WTC11 (cell line): Measurements from ENCODE around the gene CTNND2. TPM values are rescaled to one million over a fixed set of nuclear protein-coding genes. Genes with fewer than 3 reads are reported as not detected.

Experiments
- ATAC-seq: fragments of 200-7000 bp; cut with Tn5 transposase; 2 replicates; pipeline ENCODE4 v1.10.0; 2021; ENCODE audit warnings: mild to moderate bottlenecking, moderate library complexity
- CTCF ChIA-PET: fragments of 300-600 bp; sonication (Branson Sonifier 250); formaldehyde crosslinking; loops from one replicate; lab custom pipeline; 2021; ENCODE audit warnings: antibody characterized with exemption; lab: Charles Lee
- POLR2A ChIA-PET: fragments of 350-600 bp; sonication (Branson Sonifier 250); formaldehyde crosslinking; loops from one replicate; lab custom pipeline; 2021; ENCODE audit warnings: antibody characterized with exemption; lab: Charles Lee
- DNase-seq: peaks from one replicate; pipeline ENCODE4 v3.0.0; 2021; ENCODE audit warnings: low spot score
- H3K27ac Mint-ChIP-seq: 2 replicates; pipeline ENCODE4 v1.8.0; 2021; ENCODE audit warnings: mixed read lengths
- H3K27me3 Mint-ChIP-seq: 2 replicates; pipeline ENCODE4 v1.8.0; 2021; ENCODE audit warnings: low read depth, mild to moderate bottlenecking, moderate library complexity, mixed read lengths
- H3K36me3 Mint-ChIP-seq: 2 replicates; pipeline ENCODE4 v1.8.0; 2021; ENCODE audit warnings: mixed read lengths
- H3K4me1 Mint-ChIP-seq: 2 replicates; pipeline ENCODE4 v1.8.0; 2022; ENCODE audit warnings: mixed read lengths
- H3K4me3 Mint-ChIP-seq: 2 replicates; pipeline ENCODE4 v1.8.0; 2021; ENCODE audit warnings: mild to moderate bottlenecking, moderate library complexity, mixed read lengths
- H3K9me3 Mint-ChIP-seq: 2 replicates; pipeline ENCODE4 v1.8.0; 2021; ENCODE audit warnings: mixed read lengths
- CBFB ChIP-seq: sonication (generic); formaldehyde crosslinking; IDR thresholded peaks from 2 replicates; pipeline ENCODE4 v1.8.1; 2022; ENCODE audit warnings: mild to moderate bottlenecking, low read depth, missing genetic modification reagents
- CREM ChIP-seq: sonication (generic); formaldehyde crosslinking; IDR thresholded peaks from 2 replicates; pipeline ENCODE4 v1.8.1; 2022; ENCODE audit warnings: mild to moderate bottlenecking, missing genetic modification reagents, moderate library complexity
- ESRRA ChIP-seq: sonication (generic); formaldehyde crosslinking; IDR thresholded peaks from 2 replicates; pipeline ENCODE4 v1.8.1; 2022; ENCODE audit warnings: mild to moderate bottlenecking, missing genetic modification reagents, borderline replicate concordance
- FOXK1 ChIP-seq: sonication (generic); formaldehyde crosslinking; IDR thresholded peaks from 2 replicates; pipeline ENCODE4 v1.8.0; 2022; ENCODE audit warnings: mild to moderate bottlenecking, moderate library complexity, missing genetic modification reagents
- GABPB1 ChIP-seq: sonication (generic); formaldehyde crosslinking; IDR thresholded peaks from 2 replicates; pipeline ENCODE4 v1.8.1; 2023; ENCODE audit warnings: mild to moderate bottlenecking, missing genetic modification reagents
- JAZF1 ChIP-seq: fragments of 250-450 bp; sonication (Bioruptor Pico); IDR thresholded peaks from 2 replicates; pipeline ENCODE4 v1.9.0; 2021; ENCODE audit warnings: moderate library complexity, mild to moderate bottlenecking, inconsistent platforms
- NR1H2 ChIP-seq: sonication (generic); formaldehyde crosslinking; IDR thresholded peaks from 2 replicates; pipeline ENCODE4 v1.9.0; 2021; ENCODE audit warnings: mild to moderate bottlenecking, moderate library complexity, missing genetic modification reagents
- NR3C1 ChIP-seq: sonication (generic); formaldehyde crosslinking; conservative IDR thresholded peaks from 2 replicates; pipeline ENCODE4 v1.8.1; 2023; ENCODE audit warnings: low read depth, mild to moderate bottlenecking, missing genetic modification reagents
- TP53 ChIP-seq: sonication (generic); formaldehyde crosslinking; IDR thresholded peaks from 2 replicates; pipeline ENCODE4 v1.8.1; 2023; ENCODE audit warnings: mild to moderate bottlenecking, missing genetic modification reagents
- ZBTB21 ChIP-seq: sonication (generic); formaldehyde crosslinking; IDR thresholded peaks from 2 replicates; pipeline ENCODE4 v1.8.1; 2023; ENCODE audit warnings: mild to moderate bottlenecking, missing genetic modification reagents, borderline replicate concordance
- ZNF138 ChIP-seq: sonication (generic); formaldehyde crosslinking; conservative IDR thresholded peaks from 2 replicates; pipeline ENCODE4 v1.8.1; 2022; ENCODE audit warnings: mild to moderate bottlenecking, moderate library complexity, missing genetic modification reagents
- ZNF317 ChIP-seq: sonication (generic); formaldehyde crosslinking; IDR thresholded peaks from 2 replicates; pipeline ENCODE4 v1.8.1; 2023; ENCODE audit warnings: low read depth, mild to moderate bottlenecking, moderate library complexity, missing genetic modification reagents, borderline replicate concordance
- ZNF396 ChIP-seq: fragments of 250-450 bp; sonication (Bioruptor Pico); IDR thresholded peaks from 2 replicates; pipeline ENCODE4 v1.8.0; 2021; ENCODE audit warnings: mild to moderate bottlenecking, moderate library complexity, borderline replicate concordance
- ZNF423 ChIP-seq: fragments of 250-450 bp; sonication (Bioruptor Pico); IDR thresholded peaks from 2 replicates; pipeline ENCODE4 v2.1.2; 2022; ENCODE audit warnings: mild to moderate bottlenecking, moderate library complexity
- total RNA-seq: library from RNA; stranded (reverse); gene quantifications from 3 replicates; pipeline ENCODE4 v1.2.3, GENCODE V29; 2021
- TF ChIP-seq, protein P1 (sequence below): sonication (generic); formaldehyde crosslinking; IDR thresholded peaks from 2 replicates; pipeline ENCODE4 v1.8.0; 2022; ENCODE audit warnings: mild to moderate bottlenecking, missing genetic modification reagents
- TF ChIP-seq, protein P2 (sequence below): sonication (generic); formaldehyde crosslinking; conservative IDR thresholded peaks from 2 replicates; pipeline ENCODE4 v1.8.1; 2022; ENCODE audit warnings: mild to moderate bottlenecking, missing genetic modification reagents
- TF ChIP-seq, protein P3 (sequence below): fragments of 250-450 bp; sonication (Bioruptor Pico); IDR thresholded peaks from 2 replicates; pipeline ENCODE4 v2.1.2; 2022; ENCODE audit warnings: mild to moderate bottlenecking, moderate library complexity
- TF ChIP-seq, protein P4 (sequence below): sonication (generic); formaldehyde crosslinking; IDR thresholded peaks from 2 replicates; pipeline ENCODE4 v1.8.0; 2023; ENCODE audit warnings: missing genetic modification reagents
- TF ChIP-seq, protein P5 (sequence below): sonication (generic); formaldehyde crosslinking; IDR thresholded peaks from 2 replicates; pipeline ENCODE4 v1.8.1; 2022; ENCODE audit warnings: missing genetic modification reagents, borderline replicate concordance
- TF ChIP-seq, protein P6 (sequence below): fragments of 250-450 bp; sonication (Bioruptor Pico); IDR thresholded peaks from 2 replicates; pipeline ENCODE4 v1.9.0; 2021; ENCODE audit warnings: mild to moderate bottlenecking, borderline replicate concordance

Gene CTNND2
- total RNA-seq, 1 experiment from 2014 or later, result 11.9 TPM

DNA sequence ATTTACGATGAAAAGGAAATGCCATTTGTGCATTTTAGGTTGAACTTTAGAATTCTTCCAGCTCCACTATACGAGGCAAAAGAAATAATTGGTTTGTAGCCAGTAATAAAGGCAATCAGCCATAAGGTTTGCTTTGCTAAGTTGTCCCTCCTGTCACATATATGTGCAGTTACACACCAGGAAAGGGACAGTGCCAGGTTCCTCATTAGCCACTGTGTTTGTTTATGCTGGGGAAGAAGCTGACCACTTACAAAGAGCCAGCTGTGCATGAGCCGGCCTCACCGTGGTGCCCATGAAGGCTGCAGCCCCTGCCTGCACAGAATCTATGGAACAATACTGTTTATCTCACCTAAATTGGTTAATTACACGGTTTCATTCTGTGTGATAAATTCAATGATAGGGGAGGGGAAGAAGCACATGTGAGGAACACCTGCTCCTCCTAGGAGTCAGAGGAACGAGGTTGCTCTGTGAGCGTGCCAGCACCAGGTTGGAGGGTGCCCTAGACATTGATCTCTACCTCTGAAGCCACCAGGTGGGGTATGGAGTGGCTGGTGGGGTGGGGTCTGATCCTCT, 969.4 kb downstream of the CTNND2 start:
- DNase-seq (no peak), ATAC-seq (no peak)
- CTCF ChIA-PET, result interaction anchor here (1.0 kb wide), 1 partner anchor 70 kb away, joined by 3 read pairs; no protein-coding TSS in a partner anchor
- Mint-ChIP-seq H3K4me3 (no peak overlapping the region), H3K4me1 (peaks cover 19% of the 10 kb centered on the region), H3K36me3 (no peaks in the 10 kb centered on the region), H3K27ac (no peak overlapping the region), H3K9me3 (no peaks in the 10 kb centered on the region), H3K27me3 (peaks cover 4% of the 10 kb centered on the region)
- POLR2A ChIA-PET, result no interaction called here
- TF ChIP-seq ESRRA (CRISPR knock-in tag) (no peak), CBFB (CRISPR knock-in tag) (no peak)

DNA sequence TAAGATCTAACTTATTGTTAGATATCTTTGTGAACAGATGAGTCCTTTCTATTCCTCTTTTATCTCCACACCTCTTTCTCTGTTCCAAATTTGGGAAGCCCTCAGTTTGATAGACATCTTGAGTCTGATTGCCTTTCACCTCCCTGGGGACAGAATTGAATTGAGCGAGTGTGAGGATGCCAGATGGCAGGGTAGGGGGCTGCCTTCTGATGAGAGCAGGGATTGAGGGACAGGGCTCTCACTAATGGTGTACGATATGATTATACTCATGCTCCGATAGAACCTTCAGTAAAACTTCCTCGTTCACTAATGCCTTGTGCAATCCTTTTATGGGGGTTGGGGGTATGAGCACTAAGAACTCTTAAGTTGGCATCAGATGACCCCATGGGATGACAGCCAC, 971.1 kb downstream of the CTNND2 start:
- H3K27ac Mint-ChIP-seq, result no peak overlapping the region
- ATAC-seq, result no peak
- POLR2A ChIA-PET, result no interaction called here
- H3K4me3 Mint-ChIP-seq, result no peak overlapping the region
- CTCF ChIA-PET, result no interaction called here
- no peak for DNase-seq
- H3K4me1 Mint-ChIP-seq, result peaks cover 19% of the 10 kb centered on the region
- TF ChIP-seq, protein P1, sequence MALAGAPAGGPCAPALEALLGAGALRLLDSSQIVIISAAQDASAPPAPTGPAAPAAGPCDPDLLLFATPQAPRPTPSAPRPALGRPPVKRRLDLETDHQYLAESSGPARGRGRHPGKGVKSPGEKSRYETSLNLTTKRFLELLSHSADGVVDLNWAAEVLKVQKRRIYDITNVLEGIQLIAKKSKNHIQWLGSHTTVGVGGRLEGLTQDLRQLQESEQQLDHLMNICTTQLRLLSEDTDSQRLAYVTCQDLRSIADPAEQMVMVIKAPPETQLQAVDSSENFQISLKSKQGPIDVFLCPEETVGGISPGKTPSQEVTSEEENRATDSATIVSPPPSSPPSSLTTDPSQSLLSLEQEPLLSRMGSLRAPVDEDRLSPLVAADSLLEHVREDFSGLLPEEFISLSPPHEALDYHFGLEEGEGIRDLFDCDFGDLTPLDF (CRISPR knock-in tag), result no peak
- no peak for TF ChIP-seq CREM
- peaks cover 4% of the 10 kb centered on the region for H3K27me3 Mint-ChIP-seq
- no peaks in the 10 kb centered on the region for H3K36me3 Mint-ChIP-seq
- H3K9me3 Mint-ChIP-seq, result 0 out of 2 replicates have a peak, but pooled peaks cover 4% of the 10 kb centered on the region

DNA sequence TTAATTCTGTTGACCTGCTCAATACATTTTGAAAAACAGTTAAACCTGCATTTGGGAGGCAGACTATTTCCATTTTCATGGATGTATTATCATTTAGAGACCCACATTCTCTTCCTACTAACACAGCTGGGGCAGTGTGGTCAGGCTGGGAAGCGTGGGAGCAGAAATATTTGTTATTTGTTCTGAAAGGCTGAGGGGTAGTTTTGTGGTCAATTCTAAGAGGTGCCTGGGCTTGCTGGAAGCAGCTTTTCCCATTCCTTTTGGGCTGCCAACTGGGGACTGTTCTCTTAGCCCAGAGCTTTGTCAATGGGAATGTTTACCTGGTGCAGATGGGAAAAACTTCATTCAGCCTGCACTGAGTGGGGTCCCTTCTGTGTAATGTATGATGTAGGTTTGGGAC, 971.8 kb downstream of the CTNND2 start:
- TF ChIP-seq FOXK1 (CRISPR knock-in tag), result no peak
- Mint-ChIP-seq H3K4me1 (peaks cover 19% of the 10 kb centered on the region), H3K4me3 (no peak overlapping the region), H3K27me3 (peaks cover 4% of the 10 kb centered on the region), H3K27ac (no peak overlapping the region), H3K36me3 (no peaks in the 10 kb centered on the region), H3K9me3 (0 out of 2 replicates have a peak, but pooled peaks cover 4% of the 10 kb centered on the region)
- DNase-seq (no peak), ATAC-seq (no peak)
- ChIA-PET POLR2A (no interaction called here), CTCF (interaction anchor here (2.2 kb wide), 1 partner anchor 76 kb away, joined by 6 read pairs; no protein-coding TSS in a partner anchor)

DNA sequence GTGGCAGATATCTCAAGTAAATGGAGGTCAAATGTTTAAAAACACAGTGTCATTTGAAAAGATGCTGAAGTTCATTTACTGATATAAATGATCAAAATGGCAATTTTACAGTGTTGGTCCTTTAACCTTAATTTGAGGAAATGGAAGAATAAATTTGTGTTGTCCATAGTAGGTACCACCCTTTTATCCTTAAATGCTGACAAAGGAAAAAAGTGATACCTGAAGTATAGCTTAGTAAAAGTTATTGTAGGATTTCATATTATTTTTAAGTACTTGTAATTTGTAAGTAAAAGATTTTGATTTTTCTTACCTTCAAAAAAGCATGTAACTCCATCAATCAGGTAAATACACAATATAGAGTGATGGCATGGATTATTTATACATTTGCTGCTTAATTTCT, 976.6 kb downstream of the CTNND2 start:
- POLR2A ChIA-PET, result no interaction called here

More for the DNA sequence above, 976.6 kb downstream of the CTNND2 start:
- Mint-ChIP-seq H3K9me3 (peaks cover 15% of the 10 kb centered on the region; the same call in 1 of the 2 replicates), H3K36me3 (no peaks in the 10 kb centered on the region), H3K4me3 (no peak overlapping the region), H3K27ac (no peak overlapping the region), H3K4me1 (peaks cover 13% of the 10 kb centered on the region), H3K27me3 (peaks cover 4% of the 10 kb centered on the region)
- no peak for ATAC-seq
- TF ChIP-seq, protein P2, sequence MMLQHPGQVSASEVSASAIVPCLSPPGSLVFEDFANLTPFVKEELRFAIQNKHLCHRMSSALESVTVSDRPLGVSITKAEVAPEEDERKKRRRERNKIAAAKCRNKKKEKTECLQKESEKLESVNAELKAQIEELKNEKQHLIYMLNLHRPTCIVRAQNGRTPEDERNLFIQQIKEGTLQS (CRISPR knock-in tag), result no peak
- no peak for TF ChIP-seq ZNF396
- no peak for TF ChIP-seq ZNF317 (CRISPR knock-in tag)
- no peak for TF ChIP-seq NR1H2 (CRISPR knock-in tag)
- no peak for TF ChIP-seq TP53
- TF ChIP-seq JAZF1 (CRISPR knock-in tag), result no peak
- TF ChIP-seq ZNF138 (CRISPR knock-in tag), result no peak
- TF ChIP-seq, protein P3, sequence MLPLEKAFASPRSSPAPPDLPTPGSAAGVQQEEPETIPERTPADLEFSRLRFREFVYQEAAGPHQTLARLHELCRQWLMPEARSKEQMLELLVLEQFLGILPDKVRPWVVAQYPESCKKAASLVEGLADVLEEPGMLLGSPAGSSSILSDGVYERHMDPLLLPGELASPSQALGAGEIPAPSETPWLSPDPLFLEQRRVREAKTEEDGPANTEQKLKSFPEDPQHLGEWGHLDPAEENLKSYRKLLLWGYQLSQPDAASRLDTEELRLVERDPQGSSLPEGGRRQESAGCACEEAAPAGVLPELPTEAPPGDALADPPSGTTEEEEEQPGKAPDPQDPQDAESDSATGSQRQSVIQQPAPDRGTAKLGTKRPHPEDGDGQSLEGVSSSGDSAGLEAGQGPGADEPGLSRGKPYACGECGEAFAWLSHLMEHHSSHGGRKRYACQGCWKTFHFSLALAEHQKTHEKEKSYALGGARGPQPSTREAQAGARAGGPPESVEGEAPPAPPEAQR (CRISPR knock-in tag), result no peak
- TF ChIP-seq, protein P4, sequence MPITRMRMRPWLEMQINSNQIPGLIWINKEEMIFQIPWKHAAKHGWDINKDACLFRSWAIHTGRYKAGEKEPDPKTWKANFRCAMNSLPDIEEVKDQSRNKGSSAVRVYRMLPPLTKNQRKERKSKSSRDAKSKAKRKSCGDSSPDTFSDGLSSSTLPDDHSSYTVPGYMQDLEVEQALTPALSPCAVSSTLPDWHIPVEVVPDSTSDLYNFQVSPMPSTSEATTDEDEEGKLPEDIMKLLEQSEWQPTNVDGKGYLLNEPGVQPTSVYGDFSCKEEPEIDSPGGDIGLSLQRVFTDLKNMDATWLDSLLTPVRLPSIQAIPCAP (CRISPR knock-in tag), result no peak
- no peak for TF ChIP-seq GABPB1 (CRISPR knock-in tag)
- TF ChIP-seq NR3C1, result no peak
- TF ChIP-seq, protein P5, sequence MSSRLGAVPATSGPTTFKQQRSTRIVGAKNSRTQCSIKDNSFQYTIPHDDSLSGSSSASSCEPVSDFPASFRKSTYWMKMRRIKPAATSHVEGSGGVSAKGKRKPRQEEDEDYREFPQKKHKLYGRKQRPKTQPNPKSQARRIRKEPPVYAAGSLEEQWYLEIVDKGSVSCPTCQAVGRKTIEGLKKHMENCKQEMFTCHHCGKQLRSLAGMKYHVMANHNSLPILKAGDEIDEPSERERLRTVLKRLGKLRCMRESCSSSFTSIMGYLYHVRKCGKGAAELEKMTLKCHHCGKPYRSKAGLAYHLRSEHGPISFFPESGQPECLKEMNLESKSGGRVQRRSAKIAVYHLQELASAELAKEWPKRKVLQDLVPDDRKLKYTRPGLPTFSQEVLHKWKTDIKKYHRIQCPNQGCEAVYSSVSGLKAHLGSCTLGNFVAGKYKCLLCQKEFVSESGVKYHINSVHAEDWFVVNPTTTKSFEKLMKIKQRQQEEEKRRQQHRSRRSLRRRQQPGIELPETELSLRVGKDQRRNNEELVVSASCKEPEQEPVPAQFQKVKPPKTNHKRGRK (CRISPR knock-in tag), result no peak
- no peak for TF ChIP-seq ZNF423 (CRISPR knock-in tag)
- TF ChIP-seq, protein P6, sequence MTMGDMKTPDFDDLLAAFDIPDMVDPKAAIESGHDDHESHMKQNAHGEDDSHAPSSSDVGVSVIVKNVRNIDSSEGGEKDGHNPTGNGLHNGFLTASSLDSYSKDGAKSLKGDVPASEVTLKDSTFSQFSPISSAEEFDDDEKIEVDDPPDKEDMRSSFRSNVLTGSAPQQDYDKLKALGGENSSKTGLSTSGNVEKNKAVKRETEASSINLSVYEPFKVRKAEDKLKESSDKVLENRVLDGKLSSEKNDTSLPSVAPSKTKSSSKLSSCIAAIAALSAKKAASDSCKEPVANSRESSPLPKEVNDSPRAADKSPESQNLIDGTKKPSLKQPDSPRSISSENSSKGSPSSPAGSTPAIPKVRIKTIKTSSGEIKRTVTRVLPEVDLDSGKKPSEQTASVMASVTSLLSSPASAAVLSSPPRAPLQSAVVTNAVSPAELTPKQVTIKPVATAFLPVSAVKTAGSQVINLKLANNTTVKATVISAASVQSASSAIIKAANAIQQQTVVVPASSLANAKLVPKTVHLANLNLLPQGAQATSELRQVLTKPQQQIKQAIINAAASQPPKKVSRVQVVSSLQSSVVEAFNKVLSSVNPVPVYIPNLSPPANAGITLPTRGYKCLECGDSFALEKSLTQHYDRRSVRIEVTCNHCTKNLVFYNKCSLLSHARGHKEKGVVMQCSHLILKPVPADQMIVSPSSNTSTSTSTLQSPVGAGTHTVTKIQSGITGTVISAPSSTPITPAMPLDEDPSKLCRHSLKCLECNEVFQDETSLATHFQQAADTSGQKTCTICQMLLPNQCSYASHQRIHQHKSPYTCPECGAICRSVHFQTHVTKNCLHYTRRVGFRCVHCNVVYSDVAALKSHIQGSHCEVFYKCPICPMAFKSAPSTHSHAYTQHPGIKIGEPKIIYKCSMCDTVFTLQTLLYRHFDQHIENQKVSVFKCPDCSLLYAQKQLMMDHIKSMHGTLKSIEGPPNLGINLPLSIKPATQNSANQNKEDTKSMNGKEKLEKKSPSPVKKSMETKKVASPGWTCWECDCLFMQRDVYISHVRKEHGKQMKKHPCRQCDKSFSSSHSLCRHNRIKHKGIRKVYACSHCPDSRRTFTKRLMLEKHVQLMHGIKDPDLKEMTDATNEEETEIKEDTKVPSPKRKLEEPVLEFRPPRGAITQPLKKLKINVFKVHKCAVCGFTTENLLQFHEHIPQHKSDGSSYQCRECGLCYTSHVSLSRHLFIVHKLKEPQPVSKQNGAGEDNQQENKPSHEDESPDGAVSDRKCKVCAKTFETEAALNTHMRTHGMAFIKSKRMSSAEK (CRISPR knock-in tag), result no peak
- no peak for TF ChIP-seq ZBTB21 (CRISPR knock-in tag)
- no peak for DNase-seq
- CTCF ChIA-PET, result no interaction called here
